Esophagus muscularis mucosa (tissue), 4 donors: ENCODE measurements around the gene ZNF749. TPM values are rescaled to one million over a fixed set of nuclear protein-coding genes. Genes with fewer than 3 reads are reported as not detected.

Source experiments
- DNase-seq: peaks from one replicate; pipeline ENCODE4 v3.0.0-alpha.2; 2017; ENCODE audit errors: extremely low spot score
- H3K27ac ChIP-seq, 4 donors: fragments of 200-600 bp; sonication (generic); replicated peaks in 1 of 4; 1 replicate in 3 of 4; 2 replicates in 1 of 4; pipeline ENCODE4 v1.5.1; 2016 to 2019; ENCODE audit warnings: mild to moderate bottlenecking in 1 of 4
- H3K27me3 ChIP-seq, 4 donors: fragments of 200-600 bp; sonication (generic); one replicate each; pipeline versions ENCODE4 v1.5.1 to v1.6.0; 2016 to 2019
- H3K36me3 ChIP-seq, 4 donors: fragments of 200-600 bp; sonication (generic); one replicate each; pipeline ENCODE4 v1.5.1; 2016 to 2019
- H3K4me1 ChIP-seq, 4 donors: fragments of 200-600 bp; sonication (generic); one replicate each; pipeline ENCODE4 v1.5.1; 2016 to 2019
- H3K4me3 ChIP-seq, 4 donors: fragments of 200-600 bp; sonication (generic); 1 replicate in 2 of 4; 2 replicates in 2 of 4; pipeline ENCODE4 v1.5.1; 2016 to 2019; ENCODE audit warnings: mild to moderate bottlenecking in 4 of 4, moderate library complexity in 1 of 4
- H3K9me3 ChIP-seq, 4 donors: fragments of 200-600 bp; sonication (generic); 1 replicate in 3 of 4; 2 replicates in 1 of 4; pipeline ENCODE4 v1.5.1; 2016 to 2019
- EP300 ChIP-seq: sonication (generic); formaldehyde crosslinking; IDR thresholded peaks from one replicate; pipeline ENCODE4 v1.6.1; 2017; ENCODE audit warnings: antibody characterized with exemption
- POLR2A ChIP-seq: fragments of 450-650 bp; IDR thresholded peaks from one replicate; pipeline ENCODE4 v1.6.1; 2017; ENCODE audit warnings: antibody characterized with exemption, moderate library complexity, mild to moderate bottlenecking, low read depth
- POLR2AphosphoS5 ChIP-seq, 2 donors: sonication (generic); formaldehyde crosslinking; IDR thresholded peaks; one replicate each; pipeline ENCODE4 v1.6.1; 2017; ENCODE audit warnings: antibody characterized with exemption in 2 of 2
- WGBS: methylation state at CpG from one replicate; pipeline ENCODE4 v1.1.5; 2018; 5-methylcytosine and 5-hydroxymethylcytosine counted together
- intact Hi-C: fragments of 100-400 bp; cut with DNase I; formaldehyde crosslinking; loops from one replicate; pipeline ENCODE4 v1.15.1; 2023
- total RNA-seq, 4 donors: library from RNA; depleted of rRNA; stranded (reverse); fragments of >200 nt; gene quantifications; one replicate each; pipeline versions ENCODE4 v1.1.0 to v1.2.1, GENCODE V29; 2016
- TF ChIP-seq, protein P1 (sequence below), 3 experiments: fragments of 200-600 bp in 2 of 3; fragments of 450-650 bp in 1 of 3; sonication (generic) in 2 of 3; IDR thresholded peaks; one replicate each; pipeline ENCODE4 v1.5.1; 2017 to 2019; ENCODE audit warnings: antibody characterized with exemption in 3 of 3, mild to moderate bottlenecking in 2 of 3, moderate library complexity in 1 of 3

Gene ZNF749
- total RNA-seq, 4 donors from 2014 or later = 2.5 to 6.4 (median 4.6) TPM

DNA sequence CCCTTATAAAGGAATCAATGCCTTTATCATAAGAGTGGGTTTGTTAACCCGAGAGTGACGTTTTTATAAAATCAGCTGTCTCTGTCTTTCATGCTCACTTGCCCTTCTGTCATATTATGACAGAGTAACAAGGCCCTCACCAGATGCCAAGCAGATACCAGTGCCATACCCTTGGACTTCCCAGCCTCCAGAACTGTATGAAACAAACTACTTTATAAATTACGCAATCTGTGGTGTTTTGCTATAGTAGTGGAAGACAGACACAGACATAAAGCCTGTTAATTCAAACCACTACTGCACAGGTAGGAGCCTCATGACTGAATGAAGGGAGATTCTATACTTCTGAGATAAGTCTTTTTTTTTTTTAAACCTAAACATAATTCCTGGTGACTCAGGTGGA lies 17.2 kb downstream of the ZNF749 start:
- 93% methylated on average over 3 of the region's 3 CpGs for WGBS
- H3K9me3 ChIP-seq = peaks cover 0 to 37% (median 9%) of the 10 kb centered on the region in 4 donors
- intact Hi-C loops = no loop called here
- H3K27me3 ChIP-seq = no peaks in the 10 kb centered on the region
- H3K36me3 ChIP-seq = peaks cover 0 to 13% (median 3%) of the 10 kb centered on the region in 4 donors
- H3K4me3 ChIP-seq = no peak overlapping the region
- no peaks in the 10 kb centered on the region for H3K4me1 ChIP-seq
- TF ChIP-seq EP300 = no peak
- no peak overlapping the region for H3K27ac ChIP-seq
- no peak for DNase-seq

DNA sequence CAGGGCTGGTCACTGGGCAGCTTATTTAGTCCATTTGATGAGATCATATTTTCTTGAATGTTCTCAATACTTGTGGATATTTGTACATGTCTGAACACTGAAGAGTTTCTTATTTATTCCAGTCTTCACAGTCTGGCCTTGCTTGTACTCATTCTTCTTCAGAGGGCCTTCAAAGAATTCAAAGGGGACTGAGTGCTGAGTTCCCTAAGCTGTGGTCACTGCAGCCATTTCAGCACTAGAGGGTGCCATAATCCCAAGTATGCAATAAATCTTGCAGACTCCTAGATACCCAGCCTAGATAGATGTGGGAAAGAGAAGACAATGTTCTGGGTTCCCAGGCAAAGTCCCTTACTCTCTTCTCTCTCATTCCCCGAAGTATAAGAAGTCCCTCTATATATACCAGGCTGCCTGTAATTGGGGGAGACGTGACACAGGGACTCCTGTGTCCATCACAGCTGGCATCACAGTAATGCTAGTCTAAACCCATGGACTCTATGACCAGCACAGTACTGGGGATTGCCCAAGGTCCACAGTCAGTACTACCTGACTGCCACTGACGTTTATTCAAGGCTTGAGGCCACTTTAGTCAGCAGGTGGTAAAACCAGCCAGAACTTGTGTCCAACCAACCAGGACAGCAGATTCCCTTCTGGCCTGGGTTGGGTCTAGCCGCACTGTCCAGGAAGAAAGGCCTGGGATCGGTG lies 30.7 kb downstream of the ZNF749 start:
- Histone ChIP-seq H3K4me3 (no peak overlapping the region), H3K36me3 (peaks cover 4 to 32% (median 18%) of the 10 kb centered on the region in 4 donors), H3K27me3 (no peaks in the 10 kb centered on the region), H3K4me1 (no peaks in the 10 kb centered on the region), H3K27ac (no peak overlapping the region), H3K9me3 (peaks cover 2 to 99% (median 84%) of the 10 kb centered on the region in 4 donors)
- intact Hi-C loops = no loop called here
- WGBS = 83% methylated on average over 5 of the region's 5 CpGs
- no peak for DNase-seq
- no peak for TF ChIP-seq POLR2AphosphoS5 (IDR thresholded peaks at IDR 0.05)
- TF ChIP-seq EP300 = no peak
- no peak for TF ChIP-seq POLR2A
- TF ChIP-seq, protein P1, sequence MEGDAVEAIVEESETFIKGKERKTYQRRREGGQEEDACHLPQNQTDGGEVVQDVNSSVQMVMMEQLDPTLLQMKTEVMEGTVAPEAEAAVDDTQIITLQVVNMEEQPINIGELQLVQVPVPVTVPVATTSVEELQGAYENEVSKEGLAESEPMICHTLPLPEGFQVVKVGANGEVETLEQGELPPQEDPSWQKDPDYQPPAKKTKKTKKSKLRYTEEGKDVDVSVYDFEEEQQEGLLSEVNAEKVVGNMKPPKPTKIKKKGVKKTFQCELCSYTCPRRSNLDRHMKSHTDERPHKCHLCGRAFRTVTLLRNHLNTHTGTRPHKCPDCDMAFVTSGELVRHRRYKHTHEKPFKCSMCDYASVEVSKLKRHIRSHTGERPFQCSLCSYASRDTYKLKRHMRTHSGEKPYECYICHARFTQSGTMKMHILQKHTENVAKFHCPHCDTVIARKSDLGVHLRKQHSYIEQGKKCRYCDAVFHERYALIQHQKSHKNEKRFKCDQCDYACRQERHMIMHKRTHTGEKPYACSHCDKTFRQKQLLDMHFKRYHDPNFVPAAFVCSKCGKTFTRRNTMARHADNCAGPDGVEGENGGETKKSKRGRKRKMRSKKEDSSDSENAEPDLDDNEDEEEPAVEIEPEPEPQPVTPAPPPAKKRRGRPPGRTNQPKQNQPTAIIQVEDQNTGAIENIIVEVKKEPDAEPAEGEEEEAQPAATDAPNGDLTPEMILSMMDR (IDR thresholded peaks at IDR 0.05) = no peak

DNA sequence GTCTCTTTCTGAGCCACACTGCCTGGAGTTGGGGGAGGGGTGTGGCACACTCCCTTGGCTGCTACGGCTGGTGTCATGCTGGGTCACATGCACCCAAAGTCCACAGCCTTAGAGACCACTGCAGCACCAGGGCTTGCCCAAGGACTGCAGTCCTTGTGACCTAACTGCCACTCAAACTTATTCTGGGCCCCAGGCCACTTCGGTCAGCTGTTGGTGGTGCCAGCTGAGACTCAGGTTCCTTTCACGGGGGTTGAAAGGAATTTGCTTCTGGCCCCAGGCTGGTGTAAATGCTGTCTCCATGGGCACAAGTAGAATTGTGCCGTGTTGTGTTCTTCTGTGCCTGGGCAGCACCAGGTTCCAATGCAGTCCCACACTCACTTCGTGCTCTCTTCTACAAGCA lies 31.4 kb downstream of the ZNF749 start:
- no peaks in the 10 kb centered on the region for H3K27me3 ChIP-seq
- H3K27ac ChIP-seq = no peak overlapping the region
- peaks cover 4 to 33% (median 20%) of the 10 kb centered on the region in 4 donors for H3K36me3 ChIP-seq
- no peaks in the 10 kb centered on the region for H3K4me1 ChIP-seq
- WGBS = 98% methylated on average over 5 of the region's 5 CpGs
- TF ChIP-seq POLR2AphosphoS5 (IDR thresholded peaks at IDR 0.05) = no peak
- TF ChIP-seq, protein P1 (IDR thresholded peaks at IDR 0.05) = no peak
- no peak for DNase-seq
- intact Hi-C loops = no loop called here
- H3K4me3 ChIP-seq = no peak overlapping the region
- H3K9me3 ChIP-seq = peaks cover 6 to 99% (median 88%) of the 10 kb centered on the region in 4 donors

DNA sequence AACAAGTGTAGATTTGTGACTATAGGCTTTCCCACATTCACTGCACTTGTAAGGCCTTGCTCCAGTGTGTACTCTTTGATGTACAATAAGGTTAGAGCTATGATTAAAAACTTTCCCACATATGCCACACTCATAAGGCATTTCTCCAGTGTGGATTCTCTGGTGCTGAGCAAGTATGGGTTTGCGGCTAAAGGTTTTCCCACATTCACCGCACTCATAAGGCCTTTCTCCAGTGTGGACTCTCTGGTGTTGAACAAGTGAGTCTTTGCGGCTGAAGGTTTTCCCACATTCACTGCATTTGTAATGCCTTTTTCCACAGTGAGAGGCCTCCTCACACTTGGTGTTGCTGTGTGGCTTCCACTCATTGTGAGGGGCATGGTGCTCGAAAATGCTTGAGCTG lies 38.5 kb downstream of the ZNF749 start:
- Histone ChIP-seq H3K4me3 (no peak overlapping the region), H3K36me3 (peaks cover 36 to 56% (median 48%) of the 10 kb centered on the region in 4 donors), H3K9me3 (peaks cover 24 to 80% (median 79%) of the 10 kb centered on the region in 4 donors), H3K27me3 (no peaks in the 10 kb centered on the region), H3K27ac (no peak overlapping the region), H3K4me1 (peaks cover 5 to 13% (median 8%) of the 10 kb centered on the region in 4 donors)
- TF ChIP-seq POLR2AphosphoS5 (IDR thresholded peaks at IDR 0.05) (no peak), EP300 (no peak), POLR2A (no peak)
- TF ChIP-seq, protein P1 (IDR thresholded peaks at IDR 0.05) = no peak
- intact Hi-C loops = no loop called here
- 95% methylated on average over 4 of the region's 4 CpGs for WGBS
- no peak for DNase-seq

DNA sequence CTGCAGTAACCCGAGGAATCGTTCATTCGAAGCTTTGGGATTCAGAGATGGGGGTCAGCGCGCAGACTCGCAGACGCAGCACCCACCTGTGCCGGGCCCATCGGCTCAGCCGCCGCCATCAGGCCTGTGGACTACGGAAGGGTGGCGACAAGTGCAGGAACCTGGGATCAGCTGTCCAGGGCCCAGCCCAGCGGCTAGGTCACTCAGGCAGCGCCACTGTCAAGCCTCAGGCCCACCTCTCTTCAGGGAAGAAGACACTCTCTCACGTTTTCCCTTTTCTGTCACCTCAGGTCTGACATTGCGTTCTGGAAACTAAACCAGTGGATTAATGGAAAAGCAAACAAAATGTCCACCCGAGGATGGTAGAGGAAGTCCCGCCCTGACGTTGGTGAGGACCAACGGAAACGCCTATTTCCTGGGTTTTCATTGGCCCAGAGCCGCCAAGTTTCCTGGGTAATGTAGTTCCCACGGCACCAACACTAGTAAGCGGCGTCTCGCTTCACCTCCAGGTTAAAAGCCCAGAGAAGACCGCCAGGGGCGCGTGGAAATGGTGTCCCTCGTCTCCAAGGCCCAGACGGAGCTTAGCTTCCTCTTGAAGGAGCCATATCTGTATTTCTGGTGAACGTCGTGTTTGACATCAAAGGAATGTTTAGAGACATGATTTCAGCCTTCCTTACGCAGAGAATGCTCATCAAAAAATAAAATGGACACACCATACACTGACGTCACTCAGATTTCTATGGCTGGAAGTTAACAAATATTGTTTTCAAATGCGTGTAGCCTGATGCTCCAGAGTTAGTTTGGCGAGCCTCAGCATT lies 42.3 kb downstream of the ZNF749 start, which contains the start of gene ZNF772:
Gene ZNF772, minus strand, starts transcription at position 376 of the 818 bp plus-strand sequence. Its CDS starts 257 bp downstream, at position 119.
- 9% methylated on average over 21 of the region's 38 CpGs for WGBS
- peaks cover 9 to 45% (median 42%) of the 10 kb centered on the region in 4 donors for H3K9me3 ChIP-seq
- intact Hi-C loops = no loop called here

More for the DNA sequence above, 42.3 kb downstream of the ZNF749 start, which contains the start of gene ZNF772:
- TF ChIP-seq POLR2AphosphoS5 (IDR thresholded peaks at IDR 0.05) (peak; percentile 62 to 82), EP300 (no peak), POLR2A (no peak)
- TF ChIP-seq, protein P1 (IDR thresholded peaks at IDR 0.05) = peak; percentile 10 to 55 (median 32)
- Histone ChIP-seq H3K4me1 (peaks cover 5 to 13% (median 8%) of the 10 kb centered on the region in 4 donors), H3K27me3 (no peaks in the 10 kb centered on the region), H3K27ac (peak within 1 kb of the TSS; percentile 70 to 80 (median 77)), H3K4me3 (peak within 1 kb of the TSS; percentile 57 to 72 (median 62)), H3K36me3 (peaks cover 33 to 39% (median 37%) of the 10 kb centered on the region in 4 donors)
- peak; percentile 97 for DNase-seq
